Muscle layer of duodenum (tissue), 2 donors: ENCODE results near the gene TALDO1.

ENCODE experiments used
- H3K27ac ChIP-seq: one replicate; pipeline ENCODE4 v1.7.0; 2013; ENCODE audit warnings: mild to moderate bottlenecking, low read length
- H3K27me3 ChIP-seq: one replicate; pipeline ENCODE4 v1.7.0; 2013; ENCODE audit warnings: low read depth, mild to moderate bottlenecking, control low read depth, low read length
- H3K36me3 ChIP-seq, 2 donors: one replicate each; pipeline ENCODE4 v1.7.0; 2013; ENCODE audit warnings: low read length in 2 of 2, control low read depth in 1 of 2, mild to moderate bottlenecking in 1 of 2; ENCODE audit not compliant: insufficient read depth in 2 of 2, control insufficient read depth in 1 of 2
- H3K4me1 ChIP-seq, 2 donors: one replicate each; pipeline ENCODE4 v1.7.0; 2013; ENCODE audit warnings: low read length in 2 of 2, mild to moderate bottlenecking in 2 of 2, control low read depth in 1 of 2, moderate library complexity in 1 of 2; ENCODE audit not compliant: insufficient read depth in 2 of 2, control insufficient read depth in 1 of 2
- H3K4me3 ChIP-seq, 2 donors: one replicate each; pipeline ENCODE4 v1.7.0; 2013; ENCODE audit warnings: low read length in 2 of 2, low read depth in 1 of 2, mild to moderate bottlenecking in 1 of 2
- H3K9me3 ChIP-seq, 2 donors: one replicate each; pipeline ENCODE4 v1.7.0; 2013; ENCODE audit warnings: low read length in 2 of 2, control low read depth in 1 of 2, mild to moderate bottlenecking in 1 of 2; ENCODE audit not compliant: control insufficient read depth in 1 of 2
- donor health status: healthy.

TALDO1 gene

DNA sequence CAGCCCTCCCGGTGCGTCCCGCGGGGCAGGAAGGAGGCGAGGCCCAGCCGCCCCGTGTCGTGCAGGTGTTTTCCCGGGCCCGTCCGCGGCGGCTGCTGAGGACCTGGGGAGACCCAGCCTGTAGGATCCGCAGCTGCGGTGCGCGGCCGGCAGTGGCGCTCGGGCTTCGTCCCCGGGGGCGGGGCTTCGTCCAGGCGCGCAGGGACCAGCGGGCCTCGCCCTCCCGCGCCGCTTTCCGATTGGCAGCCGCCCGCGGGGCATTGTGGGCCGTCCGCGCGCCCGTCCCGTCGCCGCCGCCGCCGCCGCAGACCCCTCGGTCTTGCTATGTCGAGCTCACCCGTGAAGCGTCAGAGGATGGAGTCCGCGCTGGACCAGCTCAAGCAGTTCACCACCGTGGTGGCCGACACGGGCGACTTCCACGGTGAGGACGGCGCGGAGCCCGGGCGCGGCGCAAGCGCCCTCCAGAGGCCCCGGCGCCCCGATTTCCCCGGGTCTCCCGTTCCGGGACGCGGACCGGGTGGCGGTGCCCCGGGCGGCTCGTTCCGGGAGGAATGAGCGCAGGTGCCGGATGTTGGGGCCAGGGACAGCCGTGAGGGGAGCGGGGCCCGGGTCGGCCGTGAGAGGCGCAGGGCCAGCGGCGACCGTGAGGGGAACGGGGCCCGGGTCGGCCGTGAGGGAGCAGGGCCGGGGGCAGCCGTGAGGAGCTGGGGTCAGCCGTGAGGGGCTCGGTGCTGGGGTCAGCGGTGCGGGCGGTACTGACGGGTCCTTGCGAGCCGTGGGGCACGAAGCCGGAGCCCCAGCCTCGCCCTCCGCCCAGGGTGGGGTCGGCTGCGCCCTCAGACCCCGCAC, at the start of gene TALDO1:
Gene TALDO1 (plus strand): TSS at position 307 of the 849 bp plus-strand sequence. CDS start 18 bp downstream, at position 325.
- Histone ChIP-seq H3K27me3 (no peaks in the 10 kb centered on the region), H3K9me3 (no peaks in the 10 kb centered on the region), H3K27ac (peak within 1 kb of the TSS; percentile 24), H3K4me1 (peaks cover 8 to 12% of the 10 kb centered on the region in 2 donors), H3K36me3 (peaks cover 0 to 1% of the 10 kb centered on the region in 2 donors), H3K4me3 (peak within 1 kb of the TSS; percentile 67 to 89)

DNA sequence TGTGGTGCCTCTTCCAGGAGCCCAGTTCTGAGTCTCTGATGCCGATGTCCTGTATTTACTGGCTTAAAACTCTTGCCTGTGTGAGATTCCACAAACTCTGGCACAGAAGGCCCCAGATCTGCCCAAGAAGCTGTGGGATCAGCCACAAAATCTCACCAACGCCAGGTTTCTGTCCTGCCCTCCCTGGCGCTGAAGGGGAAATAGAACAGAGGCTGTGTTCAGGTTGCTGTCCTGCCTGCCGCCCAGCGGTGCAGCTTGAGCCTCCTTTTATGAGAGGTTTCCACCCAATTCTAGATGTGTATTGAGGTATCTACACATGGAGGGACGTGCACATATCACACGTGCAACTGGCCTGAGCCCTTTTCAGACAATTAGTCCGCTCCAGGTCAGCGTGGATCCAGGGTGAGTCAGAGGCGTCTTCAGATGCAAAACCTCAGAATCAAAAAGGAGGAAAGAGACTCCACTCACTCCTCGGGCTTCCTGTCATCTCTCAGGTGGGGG, 49.4 kb upstream of the TALDO1 start:
- Histone ChIP-seq H3K27ac (peak overlapping the region; percentile 74), H3K27me3 (no peaks in the 10 kb centered on the region), H3K4me1 (peaks cover 0 to 40% of the 10 kb centered on the region in 2 donors), H3K4me3 (peak overlapping the region in 1 of 2 donors; percentile 17), H3K36me3 (peaks cover 0 to 22% of the 10 kb centered on the region in 2 donors), H3K9me3 (no peaks in the 10 kb centered on the region)

DNA sequence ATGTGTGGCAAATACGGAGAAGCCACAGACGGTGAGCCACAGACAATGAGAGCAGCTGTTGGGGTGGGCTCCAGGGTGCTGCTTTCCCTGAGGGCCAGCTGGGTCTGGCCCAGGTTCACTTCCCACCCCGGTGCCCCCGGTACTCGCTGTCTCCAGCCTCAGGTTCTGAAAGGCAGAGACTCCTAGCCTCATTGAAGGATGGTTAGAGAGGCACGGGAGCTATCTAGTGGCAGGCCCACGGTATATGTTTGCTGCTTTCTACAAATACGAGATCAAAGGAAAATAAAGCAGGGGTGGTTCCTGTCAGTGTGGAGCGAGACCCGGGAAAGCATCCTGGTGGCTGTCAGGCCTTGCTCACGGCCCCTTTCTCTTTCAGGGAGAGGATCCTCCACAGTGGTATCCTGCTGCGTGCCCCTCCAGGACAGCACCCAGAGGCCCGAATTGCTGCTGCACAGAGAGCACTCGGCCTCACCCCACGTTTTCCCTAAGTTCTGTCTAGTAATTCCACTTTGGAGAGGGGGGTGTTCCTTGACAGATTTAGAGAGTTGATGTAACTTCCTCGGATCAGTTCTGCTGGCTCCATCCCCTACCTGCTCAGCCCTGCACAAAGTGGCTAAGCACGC, 48.7 kb upstream of the TALDO1 start:
- Histone ChIP-seq H3K27me3 (no peaks in the 10 kb centered on the region), H3K4me1 (peaks cover 0 to 34% of the 10 kb centered on the region in 2 donors), H3K36me3 (peaks cover 0 to 22% of the 10 kb centered on the region in 2 donors), H3K4me3 (no peak overlapping the region), H3K27ac (no peak overlapping the region), H3K9me3 (no peaks in the 10 kb centered on the region)

DNA sequence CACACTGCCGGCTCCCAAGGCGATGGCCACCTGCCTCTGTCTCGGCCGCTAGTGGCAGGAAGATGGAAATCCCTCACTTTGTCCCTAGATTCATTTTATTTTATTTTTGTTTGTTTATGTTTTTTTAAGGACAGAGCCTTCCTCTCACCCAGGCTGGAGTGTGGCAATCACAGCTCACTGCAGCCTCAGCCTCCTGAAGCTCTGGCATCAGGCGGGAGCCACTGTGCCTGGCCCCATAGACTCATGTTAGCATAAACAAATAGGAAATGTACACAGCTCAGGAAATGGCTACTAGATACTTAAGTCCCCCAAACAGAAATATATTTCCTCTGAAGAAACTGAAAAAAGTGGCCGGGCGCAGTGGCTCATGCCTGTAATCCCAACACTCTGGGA, 48.2 kb upstream of the TALDO1 start:
- Histone ChIP-seq H3K27ac (no peak overlapping the region), H3K36me3 (peaks cover 0 to 22% of the 10 kb centered on the region in 2 donors), H3K4me3 (no peak overlapping the region), H3K9me3 (no peaks in the 10 kb centered on the region), H3K4me1 (peaks cover 0 to 29% of the 10 kb centered on the region in 2 donors), H3K27me3 (no peaks in the 10 kb centered on the region)

DNA sequence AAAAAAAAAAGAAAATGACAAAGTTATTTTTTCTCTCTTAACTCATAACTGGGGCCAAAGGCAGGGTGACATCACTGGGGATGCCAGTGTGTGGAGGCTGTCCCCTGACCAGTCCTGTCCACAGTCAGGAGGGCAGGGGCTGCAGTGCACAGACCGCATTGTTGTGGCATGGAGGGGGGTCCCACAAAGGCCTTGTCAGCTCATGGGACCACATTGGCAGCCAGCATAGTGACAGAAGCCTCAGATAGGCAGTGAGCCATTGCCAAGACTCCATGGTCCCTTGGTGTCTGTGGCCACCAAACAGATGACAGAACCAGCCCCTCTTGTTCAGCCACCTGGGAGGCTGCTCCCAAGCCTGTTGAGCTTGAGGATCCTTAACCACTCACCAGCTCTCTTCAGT, 47.5 kb upstream of the TALDO1 start:
- Histone ChIP-seq H3K4me3 (no peak overlapping the region), H3K27ac (no peak overlapping the region), H3K4me1 (peaks cover 0 to 27% of the 10 kb centered on the region in 2 donors), H3K9me3 (no peaks in the 10 kb centered on the region), H3K36me3 (peaks cover 0 to 22% of the 10 kb centered on the region in 2 donors), H3K27me3 (no peaks in the 10 kb centered on the region)

DNA sequence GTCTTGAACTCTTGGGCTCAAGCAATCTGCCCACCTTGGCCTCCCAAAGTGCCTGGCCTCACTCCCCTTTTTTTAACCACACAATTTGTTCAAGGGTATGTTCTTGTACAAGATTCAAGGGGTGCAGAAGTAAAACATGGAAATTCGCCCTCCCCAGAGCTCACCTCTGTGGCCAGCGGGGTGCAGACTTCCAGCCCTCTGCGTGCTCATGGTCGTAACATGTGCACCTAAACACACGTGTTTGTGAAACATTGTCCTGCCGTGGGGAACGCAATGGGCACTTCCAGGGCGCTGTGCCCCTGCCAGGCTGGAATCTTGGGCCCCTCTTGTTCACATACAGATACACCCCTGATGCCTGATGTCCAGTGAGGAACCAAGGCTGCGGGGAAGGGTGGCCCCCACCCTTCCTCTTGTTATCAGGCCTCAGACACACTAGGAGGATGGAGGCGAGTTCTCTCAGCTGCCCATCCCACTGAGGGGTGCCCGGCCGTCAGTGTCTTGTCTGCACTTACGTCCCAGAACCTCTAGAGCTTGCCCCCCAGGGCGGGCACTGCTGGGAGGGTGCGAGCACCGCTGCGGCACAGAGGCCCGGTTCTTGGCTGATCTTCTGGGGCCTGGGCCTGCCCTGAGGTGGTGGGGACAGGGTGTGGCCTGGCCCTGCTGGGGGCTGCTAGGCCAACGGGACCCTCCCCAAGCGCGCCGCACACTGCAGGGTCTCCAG, 45.4 kb upstream of the TALDO1 start:
- Histone ChIP-seq H3K36me3 (peaks cover 0 to 15% of the 10 kb centered on the region in 2 donors), H3K9me3 (no peaks in the 10 kb centered on the region), H3K27ac (no peak overlapping the region), H3K4me3 (no peak overlapping the region), H3K4me1 (peaks cover 0 to 32% of the 10 kb centered on the region in 2 donors), H3K27me3 (peaks cover 5% of the 10 kb centered on the region)

DNA sequence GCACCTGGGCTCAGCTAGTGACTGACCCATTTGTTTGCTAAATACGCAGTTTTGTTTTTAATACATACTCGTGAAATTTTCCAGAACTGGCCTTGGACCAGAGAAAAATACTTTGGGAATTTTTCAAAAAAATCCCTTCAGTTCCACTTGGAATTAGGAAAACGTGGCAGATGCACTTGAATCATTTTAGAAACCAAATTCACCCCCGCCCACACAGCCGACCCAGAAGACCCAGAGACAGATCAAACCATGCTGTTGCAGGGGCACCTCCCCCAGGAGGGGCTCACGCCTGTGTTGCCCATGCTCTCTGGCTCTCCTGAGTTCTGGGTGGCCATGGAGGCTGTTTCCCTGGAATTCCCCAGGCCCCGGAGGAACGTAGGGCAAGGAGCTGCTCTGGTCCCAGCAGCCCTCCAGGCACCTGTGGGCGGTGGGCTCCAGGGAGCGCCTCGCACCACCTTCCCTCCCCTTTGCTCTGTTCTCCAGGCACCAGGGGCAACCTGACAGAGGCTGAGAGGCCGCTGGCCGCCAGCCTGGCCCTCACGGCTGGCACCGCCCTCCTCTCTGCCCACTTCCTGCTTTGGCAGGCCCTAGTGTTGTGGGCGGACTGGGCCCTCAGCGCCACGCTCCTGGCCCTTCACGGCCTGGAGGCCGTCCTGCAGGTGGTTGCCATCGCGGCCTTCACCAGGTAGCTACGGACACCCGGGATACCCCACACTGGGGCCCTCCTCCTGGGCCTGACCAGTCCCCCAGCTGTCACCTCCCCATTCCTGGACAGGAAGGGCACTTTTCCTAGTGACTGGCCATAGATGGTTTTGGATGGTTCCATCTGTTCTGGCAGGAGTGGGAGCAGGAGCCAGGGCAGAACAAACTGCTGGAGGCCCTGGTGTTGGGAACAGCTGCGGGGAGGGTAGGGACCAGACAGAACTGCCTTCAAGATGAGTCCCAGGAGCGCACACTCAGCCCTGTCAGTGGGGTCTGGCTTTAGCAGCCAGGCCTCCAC, 44.5 kb upstream of the TALDO1 start:
- Histone ChIP-seq H3K27me3 (peaks cover 5% of the 10 kb centered on the region), H3K4me1 (peaks cover 0 to 34% of the 10 kb centered on the region in 2 donors), H3K36me3 (peaks cover 0 to 15% of the 10 kb centered on the region in 2 donors), H3K4me3 (no peak overlapping the region), H3K27ac (no peak overlapping the region), H3K9me3 (no peaks in the 10 kb centered on the region)

DNA sequence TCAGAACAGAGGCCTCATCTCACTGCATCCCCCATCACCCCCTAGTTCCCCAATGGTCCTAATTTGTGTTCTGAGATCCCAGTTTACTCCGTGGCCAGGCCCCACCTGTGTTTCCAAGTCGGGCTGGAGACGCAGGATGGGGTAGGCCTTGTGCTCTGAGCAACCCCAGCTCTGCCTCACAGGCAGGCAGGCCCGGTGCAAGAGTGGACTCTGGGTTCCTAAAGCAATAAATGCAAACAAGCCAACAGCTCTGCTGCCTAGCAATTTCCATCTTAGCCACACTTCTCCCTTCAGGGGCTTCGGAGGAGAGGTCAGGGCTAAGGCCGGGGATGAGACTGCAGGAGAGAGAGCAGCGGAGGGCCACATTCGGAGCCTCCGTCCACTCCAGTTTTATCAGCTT, 43.8 kb upstream of the TALDO1 start:
- Histone ChIP-seq H3K36me3 (peaks cover 0 to 15% of the 10 kb centered on the region in 2 donors), H3K4me3 (no peak overlapping the region), H3K27me3 (peaks cover 5% of the 10 kb centered on the region), H3K27ac (no peak overlapping the region), H3K9me3 (no peaks in the 10 kb centered on the region), H3K4me1 (peaks cover 0 to 26% of the 10 kb centered on the region in 2 donors)

DNA sequence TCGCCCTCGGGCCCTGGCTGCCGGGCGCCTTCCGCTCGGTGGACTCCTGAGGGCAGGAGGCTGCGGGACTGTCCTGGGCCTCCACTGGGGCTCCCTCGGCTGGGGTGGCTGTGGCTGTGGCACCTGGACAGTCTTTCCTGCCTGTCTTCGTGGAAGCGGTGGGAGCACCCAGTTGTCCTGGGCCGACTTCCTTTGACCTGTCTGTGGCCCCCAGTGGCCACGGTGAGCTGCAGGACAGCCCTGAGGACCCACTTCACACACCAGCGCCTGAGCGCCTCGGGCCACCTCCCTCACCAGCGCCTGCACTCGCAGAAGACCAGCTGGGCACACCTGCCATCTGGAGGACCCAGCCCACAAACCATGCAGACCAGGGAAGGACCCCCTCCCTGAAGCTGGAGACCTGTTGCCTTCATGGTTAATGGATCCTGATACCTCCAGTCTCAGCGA, 43.0 kb upstream of the TALDO1 start:
- Histone ChIP-seq H3K36me3 (peaks cover 0 to 15% of the 10 kb centered on the region in 2 donors), H3K9me3 (no peaks in the 10 kb centered on the region), H3K4me1 (peaks cover 0 to 21% of the 10 kb centered on the region in 2 donors), H3K27ac (no peak overlapping the region), H3K4me3 (no peak overlapping the region), H3K27me3 (peaks cover 5% of the 10 kb centered on the region)
